Measurements from ENCODE around the gene FUZ.
A peak's percentile ranks its signal among the peaks of the same experiment; 100 is the strongest.

The FUZ gene

GRCh38 chr19:49855277-49855675 lies 42.2 kb upstream of the FUZ start:
- DNase-seq (ENCODE audit: low read depth) = no peak
- H3K4me3 ChIP-seq (ENCODE audit: low read length) = no peak overlapping the region

GRCh38 chr19:49854378-49855263 lies 41.5 kb upstream of the FUZ start:
- H3K4me3 ChIP-seq (ENCODE audit: low read length) = no peak overlapping the region
- TF ChIP-seq CTCF (conservative IDR thresholded peaks at IDR 0.05; ENCODE audit: low read length) = no peak
- no peak for DNase-seq (ENCODE audit: low read depth)

More at GRCh38 chr19:49855277-49855675, 42.2 kb upstream of the FUZ start:
- no peak for TF ChIP-seq CTCF (conservative IDR thresholded peaks at IDR 0.05; ENCODE audit: low read length)

GRCh38 chr19:49853852-49854377 lies 40.8 kb upstream of the FUZ start:
- TF ChIP-seq CTCF (conservative IDR thresholded peaks at IDR 0.05; ENCODE audit: low read length) = no peak
- no peak overlapping the region for H3K4me3 ChIP-seq (ENCODE audit: low read length)
- DNase-seq (ENCODE audit: low read depth) = no peak

- DNase-seq (ENCODE audit: low read depth) = no peak
- TF ChIP-seq CTCF (conservative IDR thresholded peaks at IDR 0.05; ENCODE audit: low read length) = no peak
- peak overlapping the region; percentile 90 for H3K4me3 ChIP-seq (ENCODE audit: low read length)
Measured at GRCh38 chr19:49852631-49853126, 39.6 kb upstream of the FUZ start.

- peak overlapping the region; percentile 90 for H3K4me3 ChIP-seq (ENCODE audit: low read length)
- DNase-seq (ENCODE audit: low read depth) = no peak
- no peak for TF ChIP-seq CTCF (conservative IDR thresholded peaks at IDR 0.05; ENCODE audit: low read length)
Measured at GRCh38 chr19:49851456-49852259, 38.6 kb upstream of the FUZ start.

- TF ChIP-seq CTCF (conservative IDR thresholded peaks at IDR 0.05; ENCODE audit: low read length) = no peak
- H3K4me3 ChIP-seq (ENCODE audit: low read length) = peak within 1 kb of the TSS; percentile 90
- DNase-seq (ENCODE audit: low read depth) = peak; percentile 89
Measured at GRCh38 chr19:49850487-49851342, 37.6 kb upstream of the FUZ start, which contains the start of gene PTOV1. PTOV1 (plus strand) TSS chr19:49851159.

Data from AG10803 (cell line).